ENCODE measurements around the gene SMYD3. TPM values are rescaled to one million over a fixed set of nuclear protein-coding genes. Genes with fewer than 3 reads are reported as not detected.

The SMYD3 gene
- total RNA-seq, 1 experiment from 2014 or later = 35.1 TPM

- H3K4me3 Mint-ChIP-seq (ENCODE audit: low read depth, unreplicated experiment) = no peak overlapping the region
- TF ChIP-seq, protein P1, sequence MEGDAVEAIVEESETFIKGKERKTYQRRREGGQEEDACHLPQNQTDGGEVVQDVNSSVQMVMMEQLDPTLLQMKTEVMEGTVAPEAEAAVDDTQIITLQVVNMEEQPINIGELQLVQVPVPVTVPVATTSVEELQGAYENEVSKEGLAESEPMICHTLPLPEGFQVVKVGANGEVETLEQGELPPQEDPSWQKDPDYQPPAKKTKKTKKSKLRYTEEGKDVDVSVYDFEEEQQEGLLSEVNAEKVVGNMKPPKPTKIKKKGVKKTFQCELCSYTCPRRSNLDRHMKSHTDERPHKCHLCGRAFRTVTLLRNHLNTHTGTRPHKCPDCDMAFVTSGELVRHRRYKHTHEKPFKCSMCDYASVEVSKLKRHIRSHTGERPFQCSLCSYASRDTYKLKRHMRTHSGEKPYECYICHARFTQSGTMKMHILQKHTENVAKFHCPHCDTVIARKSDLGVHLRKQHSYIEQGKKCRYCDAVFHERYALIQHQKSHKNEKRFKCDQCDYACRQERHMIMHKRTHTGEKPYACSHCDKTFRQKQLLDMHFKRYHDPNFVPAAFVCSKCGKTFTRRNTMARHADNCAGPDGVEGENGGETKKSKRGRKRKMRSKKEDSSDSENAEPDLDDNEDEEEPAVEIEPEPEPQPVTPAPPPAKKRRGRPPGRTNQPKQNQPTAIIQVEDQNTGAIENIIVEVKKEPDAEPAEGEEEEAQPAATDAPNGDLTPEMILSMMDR (IDR thresholded peaks at IDR 0.05; ENCODE audit: unreplicated experiment) = no peak
- peak overlapping the region; percentile 39 for H3K27ac Mint-ChIP-seq (ENCODE audit: unreplicated experiment)
- CTCF ChIA-PET = interaction anchor here (0.6 to 0.7 kb wide), 2 partner anchors 415 to 1648 kb away, joined by 3 read pairs; no protein-coding TSS in a partner anchor
- H3K27me3 Mint-ChIP-seq (ENCODE audit: unreplicated experiment) = no peaks in the 10 kb centered on the region
- BruUV-seq (replicated peaks) = no TSS peak
- intact Hi-C loops (cut with micrococcal nuclease; ENCODE audit: unreplicated experiment) = no loop called here
- H3K9me3 Mint-ChIP-seq (ENCODE audit: low read depth, unreplicated experiment) = no peaks in the 10 kb centered on the region
- no peaks in the 10 kb centered on the region for H3K4me1 Mint-ChIP-seq (ENCODE audit: low read depth, unreplicated experiment)
- no peaks in the 10 kb centered on the region for H3K36me3 Mint-ChIP-seq (ENCODE audit: insufficient read depth, unreplicated experiment)
- DNase-seq = no peak
Measured at GRCh38 chr1:246306415-246307037, 200.6 kb downstream of the SMYD3 start.

DNA sequence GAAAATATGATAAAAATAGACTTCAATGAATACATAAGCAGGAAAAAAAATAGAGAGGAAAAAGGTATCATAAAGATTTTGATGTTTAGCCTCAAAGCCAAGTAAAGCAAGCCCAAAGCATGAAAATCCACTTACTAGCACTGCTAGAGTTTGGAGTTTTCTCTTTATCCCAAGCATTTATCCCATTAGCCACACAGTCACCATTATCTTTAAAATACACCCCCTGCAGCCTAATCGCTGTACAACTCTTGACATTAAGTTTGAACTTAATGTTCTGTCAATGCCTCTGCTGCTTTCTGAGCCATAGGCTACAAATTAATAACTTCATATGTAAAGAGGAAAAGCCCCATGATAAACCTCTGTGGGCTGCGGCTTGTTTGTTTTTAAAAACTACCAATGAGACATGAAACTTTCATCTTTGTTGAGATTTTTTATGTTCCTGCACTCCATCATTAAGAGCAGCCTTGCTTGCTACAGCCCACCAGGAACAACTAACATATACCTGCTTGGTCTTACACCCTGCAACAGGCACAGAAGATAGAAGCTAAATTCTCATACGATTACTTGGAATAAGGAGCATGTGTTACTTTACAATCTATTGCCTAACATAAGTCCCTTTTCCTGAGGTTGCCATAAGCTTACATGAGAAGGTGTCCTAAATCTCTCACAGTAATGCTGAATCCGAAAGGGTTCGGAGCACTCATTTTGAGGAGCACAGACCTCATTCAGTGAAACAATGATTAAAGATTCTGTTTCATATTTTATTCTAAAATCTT, 202.4 kb downstream of the SMYD3 start:
- DNase-seq = no peak
- CTCF ChIA-PET = no interaction called here
- no peaks in the 10 kb centered on the region for H3K27me3 Mint-ChIP-seq (ENCODE audit: unreplicated experiment)
- TF ChIP-seq, protein P1 (IDR thresholded peaks at IDR 0.05; ENCODE audit: unreplicated experiment) = no peak
- H3K27ac Mint-ChIP-seq (ENCODE audit: unreplicated experiment) = no peak overlapping the region
- H3K9me3 Mint-ChIP-seq (ENCODE audit: low read depth, unreplicated experiment) = no peaks in the 10 kb centered on the region
- intact Hi-C loops (cut with micrococcal nuclease; ENCODE audit: unreplicated experiment) = no loop called here
- no peaks in the 10 kb centered on the region for H3K36me3 Mint-ChIP-seq (ENCODE audit: insufficient read depth, unreplicated experiment)
- peaks cover 8% of the 10 kb centered on the region for H3K4me1 Mint-ChIP-seq (ENCODE audit: low read depth, unreplicated experiment)
- no TSS peak for BruUV-seq (replicated peaks)
- H3K4me3 Mint-ChIP-seq (ENCODE audit: low read depth, unreplicated experiment) = no peak overlapping the region

DNA sequence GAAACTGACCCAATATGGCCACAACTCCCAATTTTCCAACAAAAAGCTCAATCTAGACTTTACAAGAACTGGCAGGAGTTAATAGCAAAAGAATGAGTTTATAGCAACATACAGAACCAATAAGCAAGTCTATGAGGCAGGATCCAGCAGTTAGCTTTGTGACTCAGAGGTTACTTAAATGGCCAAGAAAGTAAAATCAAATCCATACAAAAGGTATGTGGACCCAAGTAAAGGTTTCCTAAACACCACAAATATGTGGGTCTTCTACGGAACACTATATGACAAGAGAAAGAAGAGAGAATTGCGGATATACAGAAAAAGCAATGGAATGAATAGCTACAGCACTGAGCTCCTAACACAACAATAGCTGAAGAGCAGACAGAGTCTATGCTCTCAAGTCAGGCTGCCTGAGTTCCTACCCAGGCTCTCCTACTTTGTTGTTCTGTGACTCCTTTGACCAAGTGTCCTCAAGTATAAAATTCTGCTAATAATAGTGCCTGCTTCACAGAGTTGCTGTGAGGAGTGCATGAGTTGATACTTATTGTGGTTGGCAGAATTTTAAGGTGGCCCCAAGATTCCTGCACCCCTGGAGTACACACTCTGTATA, 204.3 kb downstream of the SMYD3 start:
- Mint-ChIP-seq H3K4me1 (ENCODE audit: low read depth, unreplicated experiment) (peaks cover 8% of the 10 kb centered on the region), H3K4me3 (ENCODE audit: low read depth, unreplicated experiment) (no peak overlapping the region), H3K36me3 (ENCODE audit: insufficient read depth, unreplicated experiment) (no peaks in the 10 kb centered on the region), H3K27ac (ENCODE audit: unreplicated experiment) (no peak overlapping the region), H3K27me3 (ENCODE audit: unreplicated experiment) (no peaks in the 10 kb centered on the region), H3K9me3 (ENCODE audit: low read depth, unreplicated experiment) (no peaks in the 10 kb centered on the region)
- CTCF ChIA-PET = no interaction called here
- TF ChIP-seq, protein P1 (IDR thresholded peaks at IDR 0.05; ENCODE audit: unreplicated experiment) = no peak
- intact Hi-C loops (cut with micrococcal nuclease; ENCODE audit: unreplicated experiment) = no loop called here
- DNase-seq = no peak
- BruUV-seq (replicated peaks) = no TSS peak

DNA sequence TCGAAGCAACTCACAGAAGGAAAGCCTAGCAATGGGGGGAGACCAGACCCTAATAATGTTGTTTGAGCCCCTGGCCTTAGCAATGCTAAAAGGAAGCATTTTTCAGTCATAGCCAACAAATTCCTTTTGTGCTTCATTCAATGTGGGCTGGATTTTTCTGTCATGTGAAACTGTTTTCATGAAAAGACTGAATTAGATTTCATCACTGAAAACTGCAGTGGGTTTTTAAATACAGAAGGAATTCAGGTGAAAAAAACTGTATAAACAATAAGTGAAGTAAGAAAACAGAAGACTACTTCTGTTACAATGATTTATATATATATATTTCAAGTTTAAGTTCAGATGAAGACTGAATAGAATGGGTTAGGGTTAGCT, 204.8 kb downstream of the SMYD3 start:
- no peaks in the 10 kb centered on the region for H3K27me3 Mint-ChIP-seq (ENCODE audit: unreplicated experiment)
- no peaks in the 10 kb centered on the region for H3K36me3 Mint-ChIP-seq (ENCODE audit: insufficient read depth, unreplicated experiment)

More for the DNA sequence above, 204.8 kb downstream of the SMYD3 start:
- Mint-ChIP-seq H3K9me3 (ENCODE audit: low read depth, unreplicated experiment) (no peaks in the 10 kb centered on the region), H3K27ac (ENCODE audit: unreplicated experiment) (no peak overlapping the region), H3K4me3 (ENCODE audit: low read depth, unreplicated experiment) (no peak overlapping the region), H3K4me1 (ENCODE audit: low read depth, unreplicated experiment) (peaks cover 8% of the 10 kb centered on the region)
- TF ChIP-seq, protein P1 (IDR thresholded peaks at IDR 0.05; ENCODE audit: unreplicated experiment) = no peak
- no peak for DNase-seq
- intact Hi-C loops (cut with micrococcal nuclease; ENCODE audit: unreplicated experiment) = no loop called here
- no TSS peak for BruUV-seq (replicated peaks)
- CTCF ChIA-PET = no interaction called here
